NCI-H2081 treated with DMSO at 0.1 percent for 48 hours (cell line): ENCODE measurements around the gene ANKS1B.
"Not testable (repeated sequence)": the region's sequence is repeated elsewhere in the genome, so short reads cannot be mapped to it uniquely, and the experiment has no call there.

Experiments
- DNase-seq: peaks from one replicate; lab custom pipeline; 2025; lab: John Stamatoyannopoulos, UW

The ANKS1B gene

GRCh38 chr12:99056186-99056585, 928.5 kb downstream of the ANKS1B start:
- no peak for DNase-seq

- no peak for DNase-seq
These were observed 929.4 kb downstream of the ANKS1B start for GRCh38 chr12:99055299-99055698.

- DNase-seq = no peak
These were observed 930.1 kb downstream of the ANKS1B start for GRCh38 chr12:99054601-99055128.

- no peak for DNase-seq
These were observed 930.9 kb downstream of the ANKS1B start for GRCh38 chr12:99053616-99054362.

- DNase-seq = no peak
These were observed 935.0 kb downstream of the ANKS1B start for GRCh38 chr12:99049774-99050173.

- DNase-seq = no peak
These were observed 939.6 kb downstream of the ANKS1B start for GRCh38 chr12:99045158-99045557.

GRCh38 chr12:99043319-99043914, 941.3 kb downstream of the ANKS1B start:
- peak; percentile 40 for DNase-seq

- DNase-seq = no peak
These were observed 942.5 kb downstream of the ANKS1B start for GRCh38 chr12:99042226-99042625.

- no peak for DNase-seq
These were observed 945.2 kb downstream of the ANKS1B start for GRCh38 chr12:99039367-99040120.

GRCh38 chr12:99036566-99036965, 948.2 kb downstream of the ANKS1B start:
- DNase-seq = no peak

- no peak for DNase-seq
These were observed 948.9 kb downstream of the ANKS1B start for GRCh38 chr12:99035803-99036202.

GRCh38 chr12:99034201-99034600, 950.5 kb downstream of the ANKS1B start:
- DNase-seq = not testable (repeated sequence)

- no peak for DNase-seq
These were observed 955.0 kb downstream of the ANKS1B start for GRCh38 chr12:99029511-99030271.

- DNase-seq = no peak
These were observed 957.3 kb downstream of the ANKS1B start for GRCh38 chr12:99027461-99027860.

- no peak for DNase-seq
These were observed 957.7 kb downstream of the ANKS1B start for GRCh38 chr12:99027055-99027393.

GRCh38 chr12:99026332-99027054, 958.2 kb downstream of the ANKS1B start:
- no peak for DNase-seq

- no peak for DNase-seq
These were observed 959.9 kb downstream of the ANKS1B start for GRCh38 chr12:99024870-99025269.

GRCh38 chr12:99024191-99024590, 960.5 kb downstream of the ANKS1B start:
- no peak for DNase-seq

GRCh38 chr12:99020871-99021270, 963.9 kb downstream of the ANKS1B start:
- no peak for DNase-seq

- no peak for DNase-seq
These were observed 964.9 kb downstream of the ANKS1B start for GRCh38 chr12:99019798-99020197.

GRCh38 chr12:99017971-99018370, 966.8 kb downstream of the ANKS1B start:
- DNase-seq = no peak
